Heart right ventricle (tissue), 16 donors: ENCODE results near the gene FRS2. TPM values are rescaled to one million over a fixed set of nuclear protein-coding genes. Genes with fewer than 3 reads are reported as not detected.

ENCODE experiments used
- ATAC-seq, 8 donors: fragments of 200-7000 bp; cut with Tn5 transposase; one replicate each; pipeline ENCODE4 v1.9.1; 2020; ENCODE audit warnings: mild to moderate bottlenecking in 8 of 8, moderate library complexity in 8 of 8, moderate number of reproducible peaks in 1 of 8
- DNase-seq, 2 donors: peaks; one replicate each; pipeline ENCODE4 v3.0.0-alpha.2; 2020
- H3K27ac ChIP-seq, 10 donors: fragments of 200-600 bp; sonication (generic) in 2 of 10; one replicate each; pipeline versions ENCODE4 v1.5.0 to v1.8.0; 2020 to 2022; ENCODE audit warnings: mild to moderate bottlenecking in 3 of 10
- H3K27me3 ChIP-seq, 7 donors: fragments of 200-600 bp; one replicate each; pipeline ENCODE4 v1.8.0; 2021 to 2022; ENCODE audit warnings: mild to moderate bottlenecking in 2 of 7
- H3K36me3 ChIP-seq, 9 donors: fragments of 200-600 bp; sonication (generic) in 1 of 9; one replicate each; pipeline versions ENCODE4 v1.5.0 to v1.8.0; 2020 to 2022; ENCODE audit warnings: mild to moderate bottlenecking in 2 of 9
- H3K4me1 ChIP-seq, 9 donors: fragments of 200-600 bp; sonication (generic) in 1 of 9; one replicate each; pipeline versions ENCODE4 v1.5.0 to v1.8.0; 2020 to 2022; ENCODE audit warnings: mild to moderate bottlenecking in 4 of 9
- H3K4me3 ChIP-seq, 10 donors: fragments of 200-600 bp; sonication (generic) in 2 of 10; one replicate each; pipeline versions ENCODE4 v1.5.0 to v1.8.0; 2020 to 2022; ENCODE audit warnings: mild to moderate bottlenecking in 7 of 10, moderate library complexity in 2 of 10
- H3K9me3 ChIP-seq, 11 donors: fragments of 200-600 bp in 10 of 11; sonication (generic) in 2 of 11; one replicate each; pipeline versions ENCODE4 v1.5.0 to v1.8.0; 2013 to 2022; ENCODE audit warnings: mild to moderate bottlenecking in 2 of 11, control low read depth in 1 of 11, moderate library complexity in 1 of 11
- WGBS, 2 donors: extraction: QIAGEN DNeasy Blood & Tissue Kit; methylation state at CpG; one replicate each; pipeline ENCODE4 v1.1.7; 2013; ENCODE audit warnings: inconsistent platforms in 1 of 2; 5-methylcytosine and 5-hydroxymethylcytosine counted together
- intact Hi-C, 10 donors: fragments of 100-400 bp; cut with DNase I; formaldehyde crosslinking; loops; one replicate each; pipeline versions ENCODE4 v1.11.1 to v1.14.2; 2022
- polyA plus RNA-seq, 2 donors: library from polyadenylated mRNA; stranded (reverse); fragments of 200-250 nt; gene quantifications; one replicate each; pipeline ENCODE4 v1.2.3, GENCODE V29; 2013
- total RNA-seq, 10 donors: library from RNA; stranded (reverse); fragmentation: NEBNext Ultra II Directional in 3 of 10; extraction: Animal tissue kit (Norgen Biotek cat#: 25700) in 3 of 10; gene quantifications; one replicate each; pipeline versions ENCODE4 v1.2.1 to v1.2.4, GENCODE V29; 2021 to 2023
- TF ChIP-seq, protein P1 (sequence below), 9 donors: fragments of 200-600 bp; sonication (generic) in 2 of 9; IDR thresholded peaks; one replicate each; pipeline versions ENCODE4 v1.5.0 to v1.8.0; 2021 to 2022; ENCODE audit warnings: antibody characterized with exemption in 9 of 9, mild to moderate bottlenecking in 5 of 9, moderate library complexity in 1 of 9
- donor health status: Arrhythmogenic right ventricular cardiomyopathy.
- donor health status: ischemic (EF 13 %, LVEDD 7.1; RV severe dilation, severe dysfunction).
- donor health status: healthy with polysubstance abuse.
- donor health status: DM: no; HTN: yes; CAD: no.
- donor health status: DM: no; HTN: no; CAD: no.
- donor health status: ischemic (EF 25% LVEDD 6.9; RV normal size, moderate dysfunction).
- donor health status: ischemic (EF 25% LVEDD 5.7; RV mildly dilated, moderate dysfunction).
- donor health status: healthy.
- donor health status: DM: yes; HTN: yes; CAD: no.
- donor health status: Ischemic cardiomyopathy.
- donor health status: ischemic (EF 35%, LVEDD 5.7; RV mildly dilated, moderate dysfunction).
- donor health status: nonischemic (EF 11% LVEDD 7.7; RV severe dilation, severe dysfunction).
- donor health status: DM: yes; HTN: yes; CAD: no.
- donor health status: PGD.
- donor health status: ischemic (EF 29% LVEDD 5.4; RV normal size, mild dysfunction).
- donor health status: nonischemic (EF 23%, LVEDD 6.1; RV moderate dilation, normal function).

FRS2 gene
- total and polyA plus RNA-seq, 12 donors = 2.9 to 26.0 (median 19.7) TPM

DNA sequence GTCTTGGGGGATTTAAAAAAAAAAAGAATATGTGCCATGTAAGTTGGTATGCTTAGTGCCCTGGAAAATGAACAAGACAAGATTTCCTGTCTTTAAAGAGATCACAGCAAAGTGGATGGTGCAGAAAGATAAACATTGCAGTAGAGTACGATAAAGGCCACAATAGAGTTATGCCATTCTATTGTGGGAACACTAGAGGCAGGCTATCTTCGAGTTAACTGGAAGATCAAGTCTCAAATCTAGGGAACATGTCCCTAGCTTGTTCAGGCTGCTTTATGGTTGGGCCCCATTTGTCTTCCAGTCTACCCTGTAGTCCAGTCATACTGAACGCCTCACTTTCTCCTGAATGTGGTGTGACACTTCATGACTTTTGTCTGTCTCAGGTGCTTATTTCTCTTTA is 96.4 kb downstream of the FRS2 start:
- 79 to 84% methylated on average over 3 of the region's 3 CpGs for WGBS, 2 donors
- ATAC-seq (no peak), DNase-seq (no peak)
- H3K36me3 ChIP-seq = peaks cover 0 to 77% (median 0%) of the 10 kb centered on the region in 9 donors
- H3K27ac ChIP-seq = no peak overlapping the region
- H3K27me3 ChIP-seq = no peaks in the 10 kb centered on the region
- H3K4me3 ChIP-seq = no peak overlapping the region
- H3K9me3 ChIP-seq = no peaks in the 10 kb centered on the region
- intact Hi-C loops = loop anchor here in 4 of 10 donors (5.0 to 10.0 kb wide), 2 partner anchors 94 to 152 kb away; partner anchors contain the start of gene FRS2 (in 3 of the 4)
- peaks cover 0 to 9% (median 0%) of the 10 kb centered on the region in 9 donors for H3K4me1 ChIP-seq
- TF ChIP-seq, protein P1, sequence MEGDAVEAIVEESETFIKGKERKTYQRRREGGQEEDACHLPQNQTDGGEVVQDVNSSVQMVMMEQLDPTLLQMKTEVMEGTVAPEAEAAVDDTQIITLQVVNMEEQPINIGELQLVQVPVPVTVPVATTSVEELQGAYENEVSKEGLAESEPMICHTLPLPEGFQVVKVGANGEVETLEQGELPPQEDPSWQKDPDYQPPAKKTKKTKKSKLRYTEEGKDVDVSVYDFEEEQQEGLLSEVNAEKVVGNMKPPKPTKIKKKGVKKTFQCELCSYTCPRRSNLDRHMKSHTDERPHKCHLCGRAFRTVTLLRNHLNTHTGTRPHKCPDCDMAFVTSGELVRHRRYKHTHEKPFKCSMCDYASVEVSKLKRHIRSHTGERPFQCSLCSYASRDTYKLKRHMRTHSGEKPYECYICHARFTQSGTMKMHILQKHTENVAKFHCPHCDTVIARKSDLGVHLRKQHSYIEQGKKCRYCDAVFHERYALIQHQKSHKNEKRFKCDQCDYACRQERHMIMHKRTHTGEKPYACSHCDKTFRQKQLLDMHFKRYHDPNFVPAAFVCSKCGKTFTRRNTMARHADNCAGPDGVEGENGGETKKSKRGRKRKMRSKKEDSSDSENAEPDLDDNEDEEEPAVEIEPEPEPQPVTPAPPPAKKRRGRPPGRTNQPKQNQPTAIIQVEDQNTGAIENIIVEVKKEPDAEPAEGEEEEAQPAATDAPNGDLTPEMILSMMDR (IDR thresholded peaks at IDR 0.05) = no peak

DNA sequence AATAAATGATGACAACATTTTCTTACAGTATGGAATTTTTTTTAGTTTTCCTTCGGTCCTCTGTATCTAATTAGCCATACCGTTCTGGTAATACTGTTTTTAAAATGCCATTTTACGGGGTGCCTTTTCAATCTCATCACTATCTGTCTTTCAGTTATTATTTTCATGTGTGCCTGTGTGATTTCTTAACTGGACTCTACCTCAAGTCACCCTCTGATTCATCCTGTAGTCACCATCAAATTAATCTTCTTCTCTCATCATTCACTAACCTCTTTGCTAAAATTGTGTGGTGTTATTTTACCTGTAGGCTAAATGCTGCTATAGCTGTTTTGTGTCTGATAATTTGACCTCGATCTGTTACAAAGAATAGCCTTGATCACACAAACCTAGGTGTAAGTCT is 99.0 kb downstream of the FRS2 start:
- intact Hi-C loops = loop anchor here in 4 of 10 donors (5.0 to 10.0 kb wide), 2 partner anchors 97 to 154 kb away; partner anchors contain the start of gene FRS2 (in 3 of the 4)
- WGBS, 2 donors = 67 to 76% methylated on average over 4 of the region's 4 CpGs
- no peak for DNase-seq
- H3K4me3 ChIP-seq = no peak overlapping the region
- H3K9me3 ChIP-seq = no peaks in the 10 kb centered on the region
- H3K36me3 ChIP-seq = peaks cover 0 to 79% (median 12%) of the 10 kb centered on the region in 9 donors
- peaks cover 0 to 9% (median 0%) of the 10 kb centered on the region in 9 donors for H3K4me1 ChIP-seq
- ATAC-seq = no peak
- no peak overlapping the region for H3K27ac ChIP-seq
- TF ChIP-seq, protein P1 (IDR thresholded peaks at IDR 0.05) = no peak
- no peaks in the 10 kb centered on the region for H3K27me3 ChIP-seq

DNA sequence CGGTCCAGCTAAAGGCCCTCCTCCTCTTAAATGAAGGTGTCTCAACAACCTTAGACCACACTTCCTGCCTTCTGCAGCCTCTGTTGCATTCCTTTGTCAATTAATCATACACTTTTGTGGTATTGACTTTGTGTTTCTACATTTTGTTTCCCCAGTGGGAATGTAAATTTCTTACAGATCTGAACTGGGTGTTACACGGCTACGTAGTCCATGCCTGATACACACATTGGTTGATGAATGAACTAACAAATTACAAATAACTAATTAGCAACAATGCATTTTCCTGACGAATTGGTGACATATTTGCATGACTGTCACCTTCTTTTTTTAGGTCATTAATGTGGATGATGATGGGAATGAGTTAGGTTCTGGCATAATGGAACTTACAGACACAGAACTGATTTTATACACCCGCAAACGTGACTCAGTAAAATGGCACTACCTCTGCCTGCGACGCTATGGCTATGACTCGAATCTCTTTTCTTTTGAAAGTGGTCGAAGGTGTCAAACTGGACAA is 99.9 kb downstream of the FRS2 start:
- DNase-seq = no peak
- 91 to 92% methylated on average over 10 of the region's 10 CpGs for WGBS, 2 donors
- intact Hi-C loops = loop anchor here (1.0 to 10.0 kb wide), 12 partner anchors 98 to 215 kb away; partner anchors contain the start of genes FRS2 (in 8 of the 10) and YEATS4 (in 6 of the 10)
- peaks cover 0 to 9% (median 0%) of the 10 kb centered on the region in 9 donors for H3K4me1 ChIP-seq
- no peaks in the 10 kb centered on the region for H3K9me3 ChIP-seq
- ATAC-seq = no peak
- H3K36me3 ChIP-seq = peaks cover 0 to 79% (median 19%) of the 10 kb centered on the region in 9 donors
- H3K27me3 ChIP-seq = no peaks in the 10 kb centered on the region
- no peak overlapping the region for H3K27ac ChIP-seq
- H3K4me3 ChIP-seq = no peak overlapping the region
- TF ChIP-seq, protein P1 (IDR thresholded peaks at IDR 0.05) = no peak

DNA sequence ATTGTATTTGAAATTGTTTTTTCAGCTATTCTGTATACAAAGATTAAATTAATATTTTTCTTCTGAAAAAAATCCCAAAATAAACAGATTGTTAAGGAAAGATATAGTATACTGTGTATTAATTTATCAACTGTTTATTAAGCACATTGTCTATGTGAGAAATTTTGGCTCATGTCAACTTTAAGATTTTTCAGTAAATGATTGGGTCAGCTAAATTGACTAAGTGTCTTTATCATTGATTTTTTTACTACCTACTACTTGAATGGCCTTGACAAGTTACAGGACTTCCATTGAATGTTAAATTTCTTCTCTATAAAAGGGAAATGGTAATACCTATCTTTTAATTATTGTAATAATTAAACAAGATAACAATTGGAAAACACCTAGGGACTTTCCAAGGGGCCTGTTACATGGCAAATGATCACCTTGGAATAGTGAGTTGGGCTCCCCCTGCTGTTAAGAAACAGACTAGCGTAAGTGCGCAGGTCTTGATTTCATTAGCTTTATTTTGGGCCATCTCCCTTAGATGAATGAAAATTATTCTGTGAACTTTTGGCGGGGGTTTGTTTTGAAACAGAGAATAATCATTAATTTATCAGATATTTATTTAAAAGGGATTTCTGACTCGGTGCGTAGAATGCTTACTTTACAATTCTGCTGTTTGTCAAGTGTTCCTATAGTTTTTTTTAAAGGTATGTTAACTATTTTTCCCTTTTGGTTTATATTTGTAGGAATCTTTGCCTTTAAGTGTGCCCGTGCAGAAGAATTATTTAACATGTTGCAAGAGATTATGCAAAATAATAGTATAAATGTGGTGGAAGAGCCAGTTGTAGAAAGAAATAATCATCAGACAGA is 100.6 kb downstream of the FRS2 start:
- Histone ChIP-seq H3K27ac (no peak overlapping the region), H3K4me1 (peaks cover 0 to 9% (median 0%) of the 10 kb centered on the region in 9 donors), H3K9me3 (no peaks in the 10 kb centered on the region), H3K4me3 (no peak overlapping the region), H3K27me3 (no peaks in the 10 kb centered on the region), H3K36me3 (peaks cover 0 to 79% (median 21%) of the 10 kb centered on the region in 9 donors)
- intact Hi-C loops = loop anchor here (1.0 to 10.0 kb wide), 12 partner anchors 98 to 216 kb away; partner anchors contain the start of genes YEATS4 (in 6 of the 10) and FRS2 (in 5 of the 10)
- 50 to 53% methylated on average over 6 of the region's 6 CpGs for WGBS, 2 donors
- ATAC-seq = peak in 7 of 8 donors; percentile 49 to 77 (median 65)
- TF ChIP-seq, protein P1 (IDR thresholded peaks at IDR 0.05) = peak; percentile 59 to 92 (median 81)
- peak in 1 of 2 donors; percentile 56 for DNase-seq
